GM21526 (cell line): ENCODE measurements around the gene HOXB5.

ENCODE experiments used
- ATAC-seq: cut with Tn5 transposase; IDR thresholded peaks from one replicate; pipeline ENCODE4 v1.9.1; 2021; ENCODE audit warnings: moderate library complexity; ENCODE audit not compliant: unreplicated experiment, low FRiP score

The HOXB5 gene

GRCh38 chr17:48551596-48552465 is 41.7 kb downstream of the HOXB5 start:
- no peak for ATAC-seq

- no peak for ATAC-seq
Observed at GRCh38 chr17:48551214-48551555, 42.4 kb downstream of the HOXB5 start.

- ATAC-seq = no peak
Observed at GRCh38 chr17:48550502-48551213, 42.9 kb downstream of the HOXB5 start.

- no peak for ATAC-seq
Observed at GRCh38 chr17:48549914-48550501, 43.6 kb downstream of the HOXB5 start.

- no peak for ATAC-seq
Observed at GRCh38 chr17:48549281-48549630, 44.3 kb downstream of the HOXB5 start.

DNA sequence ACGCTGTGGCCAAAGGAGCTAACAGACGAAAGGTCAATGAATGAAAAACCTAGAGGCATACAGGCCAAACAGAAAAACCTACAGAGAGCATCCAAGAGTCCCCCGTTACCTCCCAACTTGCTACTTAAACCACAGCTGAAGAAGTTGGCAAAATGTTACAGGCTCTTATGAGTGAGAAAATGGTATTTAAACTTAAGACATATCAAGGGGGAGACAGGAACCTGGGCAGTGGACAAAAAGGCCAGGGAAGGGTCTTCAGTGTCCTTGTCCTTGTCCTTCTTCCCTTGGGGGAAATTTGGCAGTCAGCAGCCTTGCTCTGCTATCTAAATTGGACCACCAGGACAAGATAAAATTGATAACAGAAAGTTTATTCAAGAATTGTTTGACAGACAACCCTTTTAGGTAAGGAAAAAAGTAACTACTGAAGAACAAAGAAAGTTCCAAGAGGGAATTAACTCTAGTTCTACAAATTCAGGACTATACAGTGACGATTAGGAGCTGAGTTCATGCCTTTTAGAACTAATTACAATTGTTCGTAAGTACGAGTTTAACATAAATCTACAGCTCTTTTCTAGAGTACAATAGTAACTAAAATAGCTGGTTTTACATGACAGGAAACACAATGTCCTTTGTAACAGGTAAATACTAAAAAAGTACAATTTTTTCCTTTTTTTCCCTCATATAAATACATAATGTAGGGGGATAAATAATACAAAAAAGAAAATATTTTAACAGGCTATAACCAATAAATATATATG is 44.9 kb downstream of the HOXB5 start:
- no peak for ATAC-seq

DNA sequence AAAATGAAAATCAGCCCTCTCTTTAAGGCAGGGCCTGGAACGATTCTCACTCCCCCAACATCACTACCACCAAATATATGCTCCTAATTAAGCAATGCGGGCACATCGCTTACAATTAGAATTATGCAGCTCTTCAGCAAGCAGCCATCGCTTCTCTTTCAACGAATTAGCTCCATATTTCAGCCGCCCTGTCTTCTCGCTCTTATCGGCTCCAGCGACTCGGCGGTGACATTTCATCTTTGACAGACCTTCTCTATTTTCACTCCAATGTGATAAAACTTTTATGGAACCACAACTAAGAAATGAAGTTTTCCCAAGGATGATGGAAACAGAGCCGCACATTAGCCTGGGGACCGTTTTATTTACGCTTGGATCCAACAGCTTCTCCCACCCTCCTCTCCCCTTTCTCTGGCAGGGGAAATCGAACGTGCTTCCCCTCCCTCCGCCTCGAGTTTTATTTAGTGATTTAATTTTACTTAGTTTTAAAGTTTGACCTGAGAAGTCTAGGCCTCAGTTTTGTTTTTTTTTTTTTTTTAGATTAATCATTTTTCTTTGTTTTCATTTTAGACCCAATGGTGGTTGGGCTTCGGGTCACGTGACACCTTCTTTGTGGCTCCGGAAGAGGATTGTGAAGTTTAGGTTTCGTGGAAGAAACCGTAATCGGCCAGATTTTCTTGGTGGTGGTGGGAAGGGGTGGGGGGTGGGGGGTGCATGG is 45.6 kb downstream of the HOXB5 start:
- no peak for ATAC-seq

DNA sequence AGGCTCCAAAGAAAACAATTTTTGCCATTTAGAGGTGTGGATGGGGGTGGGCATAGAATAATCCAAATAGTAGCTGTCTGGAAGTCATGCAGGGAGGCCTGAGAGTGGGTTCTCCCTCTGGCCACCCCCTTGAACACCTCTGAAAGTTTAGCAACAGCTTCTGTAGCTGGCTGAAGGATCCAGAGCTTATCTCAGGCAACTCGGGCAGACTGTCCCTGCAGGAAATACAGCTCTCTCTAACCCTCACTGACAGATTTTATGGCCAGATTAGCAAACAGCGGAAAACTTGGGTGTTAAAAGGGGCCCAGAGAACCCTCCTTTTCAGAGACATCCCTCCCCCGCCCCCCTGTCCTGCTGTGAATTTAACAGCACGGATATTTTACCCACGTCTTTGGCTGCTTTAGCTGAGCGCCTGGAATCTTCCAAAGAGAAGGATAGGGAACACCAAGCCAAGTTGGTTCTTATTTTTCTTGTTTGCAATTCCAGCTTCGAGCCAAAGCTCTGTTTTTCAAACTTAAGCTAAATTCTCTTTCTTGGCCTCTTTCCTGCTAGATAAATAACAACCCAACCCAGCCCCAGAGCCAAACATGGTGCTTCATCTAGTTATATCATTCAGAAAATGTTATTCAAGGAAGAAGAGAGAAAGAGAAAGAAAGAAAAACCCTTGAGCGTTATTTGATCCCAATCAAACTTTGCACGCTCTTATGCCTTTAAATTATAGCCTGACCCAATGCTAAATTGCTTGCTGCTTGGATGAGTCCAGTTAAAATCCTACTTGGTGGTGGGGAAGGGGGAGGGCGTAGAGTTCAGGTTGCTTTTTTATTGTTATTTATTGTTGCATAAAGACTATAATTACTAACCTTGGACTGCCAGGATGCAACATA is 46.4 kb downstream of the HOXB5 start:
- ATAC-seq = no peak

DNA sequence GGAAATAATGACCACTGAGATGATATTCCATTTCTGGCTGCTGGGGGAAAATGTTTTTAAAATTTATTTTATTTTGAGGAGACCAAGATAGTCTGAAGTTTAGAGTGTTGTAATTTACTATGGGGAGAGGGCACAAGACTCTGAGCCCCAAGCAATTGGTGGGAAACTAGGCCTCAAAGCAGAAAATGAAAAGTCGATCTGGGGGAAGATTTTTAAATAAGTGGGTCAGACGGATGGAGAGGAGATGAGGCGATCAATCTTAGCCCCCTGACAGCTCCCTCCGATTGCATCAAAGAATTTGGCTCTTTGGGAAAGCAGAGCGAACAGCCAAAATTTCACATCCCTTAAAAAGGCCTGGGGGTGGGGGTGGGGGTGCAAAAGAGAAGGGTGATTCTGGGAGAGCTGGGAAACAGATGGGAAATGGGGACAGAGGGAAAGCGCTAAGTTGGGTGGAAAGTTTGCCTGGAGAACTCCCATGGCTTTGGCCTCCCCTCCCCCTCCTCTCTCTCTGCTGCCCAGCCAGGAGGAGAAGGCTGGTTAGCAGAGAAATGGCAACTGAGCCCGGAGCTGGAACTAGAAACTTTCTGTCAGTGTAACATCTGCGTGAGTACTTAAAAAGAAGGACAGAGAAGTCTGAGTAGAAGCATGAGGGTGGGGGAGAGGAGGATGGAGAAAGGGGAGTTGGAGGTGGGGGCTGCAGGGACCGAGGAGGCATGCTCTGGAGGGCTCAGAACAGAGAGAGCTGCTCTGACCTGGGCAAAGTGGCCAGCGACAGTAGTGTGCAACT is 47.2 kb downstream of the HOXB5 start:
- no peak for ATAC-seq

GRCh38 chr17:48545539-48545938 is 48.0 kb downstream of the HOXB5 start:
- no peak for ATAC-seq

DNA sequence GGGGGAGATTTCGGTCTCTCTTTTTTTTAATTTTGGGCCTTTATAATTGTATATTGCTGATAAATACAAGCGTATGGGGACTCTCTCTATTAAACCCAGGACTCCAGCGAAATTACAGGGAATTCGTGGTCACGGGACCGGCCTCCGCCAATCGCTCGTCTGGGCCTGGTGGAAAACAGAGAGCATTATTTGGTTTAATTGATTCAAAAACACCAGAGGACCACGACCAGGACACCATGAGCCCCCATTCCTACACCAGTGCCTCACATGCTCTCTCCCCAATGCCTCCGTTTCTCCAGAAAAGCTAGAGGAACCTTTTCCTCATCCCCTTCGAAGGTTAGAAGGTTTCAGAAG is 48.6 kb downstream of the HOXB5 start, which contains the start of gene HOXB2:
Gene HOXB2, minus strand, starts transcription at position 88 of the 354 bp plus-strand sequence. CDS start 198 bp downstream, outside the sequence.
- ATAC-seq = no peak

DNA sequence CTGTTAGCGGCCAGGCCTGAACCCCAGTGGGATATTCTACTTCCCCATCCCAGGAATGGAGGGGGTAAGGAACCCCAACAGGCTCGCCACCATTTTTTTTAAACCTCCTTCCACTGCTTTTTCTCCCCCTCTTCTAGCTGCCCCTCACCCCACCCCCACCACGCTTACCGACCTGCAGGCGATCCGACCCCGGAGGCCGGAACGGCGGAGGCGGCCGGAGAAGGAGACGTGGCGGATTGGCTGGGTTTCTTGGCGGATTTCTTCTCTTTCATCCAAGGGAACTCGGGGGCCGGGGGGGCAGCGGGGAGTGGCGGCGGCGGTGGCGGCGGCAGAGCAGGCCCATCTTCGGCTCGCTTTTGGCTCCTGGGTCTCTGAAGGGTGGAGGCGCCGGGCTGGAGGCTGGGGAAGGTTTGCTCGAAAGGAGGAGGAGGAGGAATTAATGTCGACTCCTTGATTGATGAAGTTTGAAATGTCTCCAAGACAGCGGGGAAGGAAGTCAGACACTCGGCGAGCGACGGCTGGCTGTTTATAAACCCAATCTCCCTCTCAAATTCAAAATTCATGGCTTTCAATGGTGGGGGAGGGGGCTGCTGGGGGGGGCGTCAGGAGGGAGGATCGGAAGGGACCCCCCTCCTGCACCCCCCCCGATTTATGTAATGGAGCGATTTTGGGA is 49.1 kb downstream of the HOXB5 start:
- ATAC-seq = no peak

DNA sequence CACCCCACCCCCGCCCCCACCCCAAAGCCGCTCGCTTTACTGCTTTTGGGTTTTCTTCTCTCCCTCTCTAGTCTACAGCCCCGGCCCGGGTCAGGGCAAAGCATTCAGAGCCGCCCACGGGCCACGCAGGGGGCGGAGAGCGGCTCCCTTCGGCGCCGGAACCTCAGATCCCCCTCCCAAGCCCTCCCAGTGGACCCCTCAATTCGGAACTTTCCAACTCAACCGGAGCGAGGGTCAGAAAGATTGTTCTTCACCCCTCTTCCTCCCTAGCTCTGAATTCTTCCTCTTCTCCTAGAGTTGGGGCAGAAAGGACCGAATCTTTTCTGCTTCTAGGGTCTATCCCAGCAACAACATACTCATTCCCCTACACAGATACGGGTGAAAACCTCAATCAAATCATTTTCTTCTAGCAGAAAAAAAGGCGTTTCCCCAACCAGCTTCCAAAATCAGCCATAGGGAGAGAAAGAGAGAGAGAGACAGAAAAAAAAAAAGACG is 49.7 kb downstream of the HOXB5 start:
- no peak for ATAC-seq

DNA sequence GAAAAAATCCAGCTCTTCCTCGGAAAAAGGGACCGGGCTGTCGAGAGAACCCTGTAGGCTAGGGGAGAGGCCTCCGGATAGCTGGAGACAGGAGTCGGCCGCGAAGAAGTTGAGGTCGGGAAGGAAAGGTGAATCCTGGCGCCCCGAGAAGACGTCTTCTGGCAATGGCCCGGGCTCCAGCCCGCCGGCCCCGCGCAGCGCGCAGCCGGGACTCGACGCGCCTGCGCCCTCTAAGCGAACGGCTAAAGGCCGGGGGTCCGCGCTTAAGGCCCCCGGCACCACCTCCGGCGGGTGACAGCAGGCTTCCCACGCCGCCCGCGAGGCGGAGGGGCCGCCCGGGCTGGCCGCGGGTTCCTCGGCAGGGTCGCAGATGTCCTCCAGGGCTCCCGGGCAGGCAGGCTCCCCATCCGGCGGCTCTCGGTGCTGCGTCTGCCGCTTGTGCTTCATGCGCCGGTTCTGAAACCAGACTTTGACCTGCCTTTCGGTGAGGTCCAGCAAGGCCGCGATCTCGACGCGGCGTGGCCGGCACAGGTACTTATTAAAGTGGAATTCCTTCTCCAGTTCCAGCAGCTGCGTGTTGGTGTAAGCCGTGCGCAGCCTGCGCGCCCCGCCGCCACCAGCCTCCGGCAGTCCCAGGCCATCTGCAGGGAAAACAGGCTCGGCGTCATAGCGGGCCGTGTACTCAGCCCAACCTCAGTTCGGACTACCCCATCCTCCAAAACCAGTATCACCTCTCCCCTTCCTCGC is 50.3 kb downstream of the HOXB5 start:
- ATAC-seq = no peak

GRCh38 chr17:48542698-48543106 is 50.9 kb downstream of the HOXB5 start:
- ATAC-seq = no peak

DNA sequence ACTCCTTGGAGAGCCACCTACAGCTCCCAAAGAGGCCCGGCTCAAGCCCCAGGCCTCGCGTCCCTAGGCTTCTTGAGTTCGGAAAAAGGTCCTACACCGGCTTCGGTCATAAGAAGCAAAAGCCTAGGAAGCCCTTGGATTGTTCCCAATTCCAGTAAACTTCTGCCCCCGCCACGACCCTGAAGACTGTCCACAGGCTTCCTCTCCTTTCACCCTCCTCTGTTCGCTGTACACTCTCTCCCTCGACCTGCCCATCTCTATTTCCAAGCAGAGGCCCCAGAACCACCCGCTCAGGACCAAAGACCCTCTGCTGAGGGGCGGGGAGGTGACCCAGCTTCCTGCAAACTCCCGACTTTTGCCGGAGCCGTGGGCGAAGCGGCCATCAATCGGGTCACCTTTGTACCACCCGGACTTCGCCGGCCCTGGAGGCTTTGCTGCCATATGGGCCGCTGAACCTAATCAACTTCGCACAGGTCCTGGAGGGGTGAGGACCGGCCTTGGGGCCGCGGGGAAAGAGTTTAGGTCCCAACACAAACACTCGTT is 51.4 kb downstream of the HOXB5 start:
- ATAC-seq = no peak

GRCh38 chr17:48541577-48542113 is 51.9 kb downstream of the HOXB5 start:
- no peak for ATAC-seq
